ENCODE results near the gene ZBTB48.
A peak's percentile ranks its signal among the peaks of the same experiment; 100 is the strongest.

ZBTB48 gene

DNA sequence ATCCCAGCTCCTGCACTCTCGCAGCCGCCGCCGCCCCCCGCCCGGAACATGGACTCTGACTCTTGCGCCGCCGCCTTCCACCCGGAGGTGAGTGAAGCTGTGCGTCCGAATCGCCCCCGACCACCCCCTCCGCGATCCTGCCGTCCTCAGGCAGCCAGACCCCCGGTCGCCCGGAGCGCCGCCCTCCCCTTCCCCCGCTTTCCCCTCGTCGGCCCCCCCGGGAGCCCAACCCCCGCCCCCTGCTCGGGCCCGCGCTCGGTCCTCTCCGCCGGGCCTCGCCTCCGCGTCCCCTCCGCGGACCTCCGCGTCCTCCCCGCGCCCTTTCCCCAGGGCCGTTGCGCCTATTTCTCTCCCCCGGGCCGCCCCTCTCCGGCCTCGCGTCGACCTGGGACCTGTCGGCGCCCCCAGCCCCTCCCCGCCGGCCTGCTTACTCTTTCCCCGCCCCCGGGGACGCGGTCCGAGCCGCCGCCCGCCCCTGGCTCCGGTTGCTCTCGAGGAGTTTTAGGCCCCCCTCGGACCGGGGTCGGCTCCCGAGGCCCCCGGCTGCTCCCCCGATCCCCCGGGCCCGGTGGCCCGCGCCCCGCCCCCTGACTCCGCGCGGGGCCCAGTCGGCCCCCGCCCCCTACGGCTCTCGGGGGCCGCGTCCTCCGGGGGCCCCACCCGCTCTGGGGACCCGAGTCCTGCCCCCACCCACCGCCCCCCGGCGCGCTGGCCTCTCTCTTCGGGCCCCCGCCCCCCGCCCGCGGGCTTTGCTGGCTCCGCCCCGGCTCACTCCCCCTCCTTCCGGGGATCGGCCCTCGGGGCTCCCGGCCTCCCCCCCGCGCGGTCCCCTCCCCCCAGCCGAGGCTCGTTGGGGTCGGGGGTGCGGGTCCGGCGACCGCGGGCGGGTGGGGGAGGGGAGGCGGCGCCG is 34.5 kb downstream of the ZBTB48 start:
- DNase-seq, result peak; percentile 66

DNA sequence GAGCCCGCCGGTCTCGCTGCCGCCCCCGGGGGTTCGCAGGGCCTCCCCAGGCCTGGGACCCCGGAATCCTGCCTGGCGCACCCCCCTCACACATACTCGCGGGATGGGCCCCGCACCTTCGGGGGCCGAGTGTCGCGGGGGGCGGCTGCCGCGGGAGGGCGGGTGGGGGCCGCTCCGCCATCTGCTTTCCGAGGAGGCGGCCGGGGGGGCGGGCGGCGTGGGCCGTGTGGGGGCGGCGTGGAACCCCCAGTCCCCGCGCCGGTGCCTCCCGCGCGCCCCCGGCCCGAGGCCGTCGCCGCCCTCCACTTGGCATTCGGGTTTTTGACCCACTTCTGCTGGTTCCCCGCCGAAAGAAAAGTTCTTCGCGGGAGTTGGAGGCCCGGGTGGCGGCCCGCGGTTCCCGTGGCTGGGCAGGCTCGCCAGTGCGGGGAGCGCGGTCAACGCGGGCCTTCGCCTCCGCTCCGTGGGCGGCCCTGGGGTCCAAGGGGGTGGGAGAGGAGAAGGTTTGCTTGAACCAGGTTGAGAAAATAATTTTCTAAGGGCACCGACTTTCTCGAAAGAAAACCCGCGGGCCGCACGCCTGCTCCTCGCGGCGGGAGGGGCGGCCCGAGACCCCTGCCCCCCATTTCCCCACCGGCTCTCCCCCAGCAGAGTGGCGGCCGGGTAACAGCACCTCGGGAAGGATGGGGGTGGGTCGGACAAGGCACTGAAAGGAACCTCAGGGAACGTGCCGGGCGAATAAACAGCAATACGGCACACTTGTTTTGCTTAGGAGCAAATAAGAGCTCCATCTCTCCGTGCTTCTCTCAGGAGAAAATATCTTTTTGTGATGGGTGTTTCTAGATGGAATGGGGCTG is 35.4 kb downstream of the ZBTB48 start:
- peak; percentile 33 for DNase-seq

DNA sequence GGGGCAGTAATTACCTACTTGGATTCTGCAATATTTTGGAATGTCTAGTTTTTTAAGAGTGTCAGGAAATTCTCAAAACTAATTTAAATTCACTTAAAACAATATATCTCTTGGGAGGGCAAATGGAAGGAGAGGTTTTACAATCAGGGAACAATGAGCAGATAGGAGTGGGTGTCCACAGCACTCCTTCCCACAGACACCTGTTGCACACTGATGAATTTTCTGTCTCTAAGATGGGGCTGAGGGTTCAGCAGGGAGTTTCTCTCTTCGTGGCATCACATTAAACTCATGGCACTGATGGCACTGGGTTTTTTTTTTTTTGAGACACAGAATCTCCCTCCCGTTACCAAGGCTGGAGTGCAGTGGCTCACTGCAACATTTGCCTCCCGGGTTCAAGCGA is 39.3 kb downstream of the ZBTB48 start:
- DNase-seq, result no peak

DNA sequence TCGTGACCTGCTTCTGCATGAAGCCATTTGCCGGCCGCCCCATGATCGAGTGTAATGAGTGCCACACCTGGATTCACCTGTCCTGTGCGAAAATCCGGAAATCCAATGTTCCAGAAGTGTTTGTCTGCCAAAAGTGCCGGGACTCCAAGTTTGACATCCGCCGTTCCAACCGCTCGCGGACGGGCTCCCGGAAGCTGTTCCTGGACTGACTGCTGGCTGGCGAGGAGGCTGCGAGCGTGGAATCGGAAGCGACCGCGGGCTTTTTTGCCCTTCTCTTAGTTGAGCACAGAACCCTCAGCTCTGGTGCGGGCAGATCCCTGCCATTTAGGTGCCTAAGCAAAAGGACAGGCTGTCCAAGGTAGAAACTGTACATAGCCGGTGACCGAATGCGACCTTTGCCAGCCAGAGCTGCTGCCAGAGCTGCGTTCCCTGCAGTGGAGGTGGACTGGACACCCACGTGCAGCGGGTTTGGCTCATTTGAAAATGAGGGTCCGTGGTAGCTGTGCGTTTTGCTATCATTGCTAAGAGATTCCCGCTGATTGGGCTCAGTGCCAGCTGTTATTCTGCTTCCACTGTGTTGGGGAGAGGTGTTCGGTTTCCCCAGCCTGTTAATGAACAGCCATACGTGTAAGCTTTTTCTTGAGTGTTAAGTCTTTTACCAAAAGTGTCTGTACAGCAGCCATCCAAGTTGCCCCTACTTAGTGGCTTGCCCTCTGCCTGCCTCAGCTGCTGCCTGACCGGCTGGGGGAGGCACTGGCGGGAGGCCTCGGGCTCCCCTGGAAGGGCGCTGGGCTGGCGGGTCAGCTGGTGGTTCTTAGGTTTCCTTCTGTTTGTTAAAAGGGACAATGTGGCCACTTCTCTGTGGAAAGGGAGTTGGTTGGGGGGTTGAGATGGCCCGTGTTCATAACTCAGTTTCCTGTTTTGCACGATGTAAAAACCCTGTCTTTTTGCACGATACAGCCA is 41.9 kb downstream of the ZBTB48 start:
- no peak for DNase-seq

GRCh38 chr1:6622396-6623152 is 42.8 kb downstream of the ZBTB48 start:
- DNase-seq, result no peak

DNA sequence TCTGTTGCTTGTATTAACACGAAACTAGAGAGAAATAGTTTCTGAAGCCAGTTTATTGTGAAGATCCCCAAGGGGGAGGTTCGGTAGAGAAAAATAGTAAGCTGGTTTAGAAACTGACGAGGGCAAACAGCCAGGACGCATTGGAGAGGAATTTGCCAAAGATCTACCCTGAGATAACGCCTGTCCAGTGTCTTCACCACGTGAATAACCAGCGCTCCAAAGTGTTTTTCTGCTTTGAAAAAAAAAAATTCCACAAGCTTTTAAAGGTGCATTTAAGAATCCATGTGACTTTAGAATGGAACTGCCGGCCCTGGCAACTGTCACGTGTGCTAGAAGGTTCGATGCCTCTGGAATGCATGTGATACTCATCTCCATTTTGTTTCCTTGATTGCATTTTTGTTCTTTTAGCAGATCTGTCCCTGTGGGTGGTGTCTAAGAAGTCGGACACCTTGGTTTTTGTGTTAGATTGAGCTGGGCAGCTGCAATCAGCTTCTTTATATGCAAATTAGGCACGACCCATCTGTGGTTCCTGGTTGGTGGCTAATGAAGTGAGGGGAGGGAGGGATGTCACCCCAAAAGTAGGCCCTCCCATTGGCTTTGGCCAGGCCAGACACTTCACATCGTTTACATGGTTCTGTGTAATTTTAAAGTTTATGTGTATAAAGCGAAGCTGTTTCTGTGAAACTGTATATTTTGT is 43.6 kb downstream of the ZBTB48 start:
- DNase-seq, result no peak

DNA sequence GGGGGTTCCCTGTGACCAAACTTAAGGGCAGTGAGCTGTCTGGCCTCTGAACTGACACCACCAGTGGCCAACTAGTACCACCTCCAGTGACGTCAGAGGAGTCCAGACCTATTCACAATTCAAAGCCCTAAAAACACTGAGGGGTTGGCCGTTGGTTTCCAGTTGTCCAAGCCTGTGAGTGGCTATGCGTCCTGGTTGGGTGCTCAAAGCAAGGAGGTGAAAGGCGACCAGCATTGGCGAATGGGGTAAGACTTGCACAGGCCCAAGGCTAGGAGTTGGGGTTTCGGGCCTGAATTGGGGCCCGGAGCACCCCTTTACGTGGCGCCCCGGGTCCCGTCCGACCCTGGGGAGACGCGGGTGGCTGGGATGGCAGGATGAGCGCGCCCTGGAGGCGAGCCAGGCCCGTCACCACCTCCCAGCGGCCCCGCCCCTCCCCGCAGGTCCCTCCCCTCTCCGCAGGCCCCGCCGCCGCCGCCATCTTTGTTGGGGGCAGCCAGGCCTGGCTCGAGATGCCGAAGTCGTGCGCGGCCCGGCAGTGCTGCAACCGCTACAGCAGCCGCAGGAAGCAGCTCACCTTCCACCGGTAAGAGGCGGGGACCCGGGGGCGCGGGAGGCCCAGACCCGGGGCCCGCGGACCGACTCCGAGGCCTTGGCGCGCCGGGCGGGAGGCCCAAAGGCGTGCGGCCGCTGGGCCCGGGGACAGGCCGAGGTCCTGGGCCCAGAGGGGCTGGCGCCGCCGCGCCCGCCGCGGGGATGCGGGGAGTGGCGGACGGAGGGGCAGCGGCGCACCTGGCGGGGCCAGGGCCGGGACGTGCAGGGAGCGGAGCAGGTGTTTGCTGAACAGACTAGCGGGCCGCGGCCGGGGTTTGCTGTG is 45.2 kb downstream of the ZBTB48 start, which contains the start of gene THAP3:
TSS of gene THAP3 (plus strand) at position 159 of the 874 bp plus-strand sequence. CDS start at position 510, 351 bp downstream.
- peak; percentile 90 for DNase-seq

- no peak for DNase-seq
Observed at GRCh38 chr1:6625584-6626149, 45.9 kb downstream of the ZBTB48 start.

DNA sequence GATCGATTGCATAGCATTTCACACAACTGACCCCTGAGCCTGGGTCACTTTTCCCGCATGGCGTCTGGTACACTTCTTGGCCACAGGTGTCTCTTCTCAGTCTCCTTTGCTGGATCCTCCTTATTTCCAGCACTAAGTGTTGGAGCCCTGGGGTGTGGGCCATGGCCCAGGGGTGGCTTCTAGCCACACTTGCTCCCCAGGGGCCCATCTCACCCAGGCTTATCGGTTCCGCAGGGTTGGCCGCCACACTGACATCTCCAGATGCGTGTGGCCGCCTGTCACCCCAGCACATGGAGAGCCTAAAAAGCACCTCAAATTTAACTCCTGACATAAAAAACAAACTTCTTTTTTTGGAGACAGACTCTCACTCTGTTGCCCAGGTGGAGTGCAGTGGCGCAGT is 47.2 kb downstream of the ZBTB48 start:
- no peak for DNase-seq

DNA sequence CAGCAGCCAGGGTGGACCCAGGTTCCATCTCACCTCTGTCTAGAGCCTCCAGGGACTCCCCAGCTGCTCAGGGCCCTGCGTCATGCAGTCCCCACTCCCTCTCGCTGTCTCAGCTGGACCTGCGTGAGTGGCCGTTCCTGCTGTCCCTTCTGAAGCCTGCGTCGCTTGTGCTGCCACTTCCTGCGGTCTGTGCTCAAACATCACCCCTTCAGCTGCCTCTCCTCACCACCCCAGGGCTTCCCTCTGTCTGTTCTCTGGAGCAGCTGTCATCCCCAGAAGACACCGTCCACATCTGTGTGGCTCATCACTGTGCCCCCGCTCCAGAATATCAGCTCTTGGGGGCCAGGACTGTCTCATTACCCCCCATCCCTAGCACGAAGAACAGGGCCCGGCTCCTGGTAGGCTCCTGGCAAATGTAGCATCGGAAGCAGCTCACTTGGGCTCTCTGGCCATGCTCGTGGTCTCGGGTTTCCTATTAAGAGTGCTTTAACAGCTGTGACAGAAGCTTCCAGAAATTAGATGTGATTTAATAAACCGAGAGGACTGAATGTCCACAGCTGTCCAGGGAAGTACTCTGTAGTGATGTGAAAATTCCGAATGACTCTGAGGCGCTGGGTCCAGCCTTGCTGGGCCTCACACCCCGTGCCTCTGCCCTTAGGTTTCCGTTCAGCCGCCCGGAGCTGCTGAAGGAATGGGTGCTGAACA is 48.2 kb downstream of the ZBTB48 start:
- no peak for DNase-seq

DNA sequence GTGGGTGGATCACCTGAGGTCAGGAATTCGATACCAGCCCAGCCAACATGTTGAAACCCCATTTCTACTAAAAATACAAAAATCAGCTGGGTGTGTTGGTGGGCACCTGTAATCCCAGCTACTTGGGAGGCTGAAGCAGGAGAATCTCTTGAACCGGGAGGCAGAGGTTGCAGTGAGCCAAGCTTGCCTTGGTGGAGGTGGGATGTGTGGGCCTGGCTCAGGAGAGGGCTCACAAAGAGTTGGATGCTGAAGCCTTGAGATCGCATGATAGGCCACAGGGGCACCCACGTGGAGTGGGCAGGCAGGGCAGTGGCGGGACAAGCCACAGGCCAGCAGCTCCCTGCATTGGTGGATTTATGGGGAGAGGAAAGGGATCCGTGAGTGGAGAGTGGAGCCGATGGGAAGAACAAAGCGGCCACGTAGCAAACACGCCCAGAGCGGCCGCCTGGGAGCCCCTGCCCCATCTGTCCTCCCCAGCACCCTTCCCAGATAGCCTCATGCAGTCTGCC is 49.2 kb downstream of the ZBTB48 start:
- DNase-seq, result no peak

- DNase-seq, result no peak
Observed at GRCh38 chr1:6630027-6630426, 50.2 kb downstream of the ZBTB48 start.

- no peak for DNase-seq
Observed at GRCh38 chr1:6631058-6631457, 51.3 kb downstream of the ZBTB48 start.

DNA sequence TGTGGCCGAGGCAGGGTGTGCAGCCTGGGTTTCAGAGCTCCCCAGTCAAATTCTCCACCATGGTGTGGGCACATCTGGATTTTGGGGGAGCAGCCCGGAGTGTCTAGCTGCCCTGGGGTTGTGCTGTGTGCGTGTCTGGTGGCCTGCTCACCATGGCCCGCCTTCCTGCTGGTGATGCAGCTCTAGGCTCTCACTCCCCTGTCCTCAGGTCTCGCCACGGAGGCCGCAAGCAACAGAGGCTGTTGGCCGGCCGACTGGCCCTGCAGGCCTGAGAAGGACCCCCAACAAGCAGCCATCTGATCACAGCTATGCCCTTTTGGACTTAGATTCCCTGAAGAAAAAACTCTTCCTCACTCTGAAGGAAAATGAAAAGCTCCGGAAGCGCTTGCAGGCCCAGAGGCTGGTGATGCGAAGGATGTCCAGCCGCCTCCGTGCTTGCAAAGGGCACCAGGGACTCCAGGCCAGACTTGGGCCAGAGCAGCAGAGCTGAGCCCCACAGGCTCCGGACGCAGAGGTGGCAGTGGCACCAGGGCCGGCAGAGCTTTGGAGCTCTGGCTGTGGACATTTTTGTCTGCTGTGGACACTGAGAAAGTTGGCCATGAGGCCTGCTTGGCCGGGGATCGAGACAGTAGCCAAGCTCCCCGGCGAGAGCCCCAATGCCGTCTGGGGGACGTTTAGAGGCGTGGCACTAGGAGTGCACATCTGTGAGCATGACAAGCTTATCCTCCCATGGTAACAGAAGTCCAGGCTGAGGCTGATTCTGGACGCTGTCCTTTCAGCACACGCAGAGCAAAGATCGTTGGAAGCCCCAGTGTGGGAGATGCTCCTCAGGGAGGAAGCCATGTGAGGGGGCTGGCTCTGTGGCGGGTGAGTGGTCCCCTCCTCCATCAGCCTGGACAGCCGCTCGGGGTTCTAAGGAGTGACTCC is 53.1 kb downstream of the ZBTB48 start:
- no peak for DNase-seq

DNA sequence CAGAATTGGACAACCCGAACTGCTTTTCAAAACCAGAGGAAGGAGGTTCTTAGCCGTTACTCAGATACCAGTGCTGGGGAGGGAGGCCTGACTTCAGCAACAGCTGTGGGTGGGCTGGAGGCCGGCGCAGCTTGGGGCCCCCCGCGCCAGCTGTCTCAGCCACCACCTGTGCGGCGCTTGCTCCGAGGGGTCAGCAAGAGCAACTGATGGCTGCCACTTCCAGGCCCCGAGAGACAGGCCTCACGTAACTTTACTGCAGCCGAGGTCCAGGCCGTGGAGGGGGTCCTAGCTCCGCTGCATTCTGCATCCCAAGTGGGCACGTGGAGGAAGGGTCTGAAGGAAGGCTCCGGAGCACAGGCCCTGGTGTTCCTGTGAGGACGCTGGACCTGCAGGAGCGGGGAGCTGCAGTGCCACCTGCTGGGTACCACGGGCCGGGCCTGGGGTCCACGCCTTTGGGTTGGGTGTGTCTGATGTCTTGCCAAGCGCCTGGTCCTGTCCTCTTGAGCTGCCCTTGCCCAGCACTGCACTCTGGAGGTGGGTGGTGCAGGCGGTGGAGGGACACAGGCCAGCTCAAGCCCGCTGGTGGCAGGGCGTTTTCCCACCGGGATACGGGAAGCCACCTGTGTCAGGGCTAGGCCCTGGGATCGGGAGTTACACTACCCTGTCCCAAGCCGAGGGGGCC is 54.7 kb downstream of the ZBTB48 start:
- DNase-seq, result peak; percentile 50

DNA sequence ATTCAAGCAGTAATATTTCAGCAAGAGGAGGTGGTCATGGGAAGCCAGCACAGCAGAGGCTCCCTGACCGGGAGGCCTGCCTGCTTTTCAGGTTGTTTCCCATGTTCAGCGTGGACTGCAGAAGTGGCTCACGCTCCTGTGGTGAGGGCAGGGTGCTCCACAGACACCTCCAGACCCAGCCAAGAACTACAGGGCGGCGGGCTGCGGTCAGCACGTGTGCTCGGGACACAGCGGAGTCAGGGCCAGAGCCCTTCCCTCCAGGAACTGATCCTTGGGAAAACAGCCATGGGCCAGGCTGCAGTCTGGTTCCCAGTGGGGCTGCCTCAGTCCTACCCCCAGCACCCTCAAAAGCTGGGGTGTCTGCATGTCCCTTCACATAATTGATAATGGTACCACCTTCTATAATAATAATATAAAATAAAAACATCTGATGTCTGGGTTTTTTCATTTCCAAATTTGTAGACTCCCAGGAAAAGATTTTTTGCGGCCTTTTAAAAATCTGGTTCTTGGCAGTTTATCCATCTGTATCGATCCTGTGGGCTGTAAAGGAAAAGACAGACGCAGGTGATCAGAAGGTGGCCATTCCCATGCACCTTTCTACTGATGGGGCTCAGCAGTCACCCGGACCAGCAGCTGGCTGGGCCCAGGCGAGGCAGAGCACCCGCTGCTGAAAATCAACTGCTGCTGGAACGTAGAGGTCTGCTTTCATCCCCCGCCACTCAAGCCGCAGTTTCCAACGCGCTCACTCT is 55.5 kb downstream of the ZBTB48 start:
- no peak for DNase-seq
